Peyer's patch (tissue), 4 donors: ENCODE measurements around the gene RABL6.

ENCODE experiments used
- POLR2A ChIP-seq, 2 donors: fragments of 450-650 bp; IDR thresholded peaks; one replicate each; pipeline ENCODE4 v1.5.1; 2017; ENCODE audit warnings: antibody characterized with exemption in 2 of 2, mild to moderate bottlenecking in 2 of 2, moderate library complexity in 2 of 2
- TF ChIP-seq, protein P1 (sequence below), 6 experiments: fragments of 450-650 bp in 4 of 6; fragments of 200-600 bp in 2 of 6; sonication (generic) in 1 of 6; IDR thresholded peaks; one replicate each; pipeline ENCODE4 v1.5.1; 2017 to 2019; ENCODE audit warnings: antibody characterized with exemption in 6 of 6, mild to moderate bottlenecking in 3 of 6, moderate library complexity in 1 of 6

DNA sequence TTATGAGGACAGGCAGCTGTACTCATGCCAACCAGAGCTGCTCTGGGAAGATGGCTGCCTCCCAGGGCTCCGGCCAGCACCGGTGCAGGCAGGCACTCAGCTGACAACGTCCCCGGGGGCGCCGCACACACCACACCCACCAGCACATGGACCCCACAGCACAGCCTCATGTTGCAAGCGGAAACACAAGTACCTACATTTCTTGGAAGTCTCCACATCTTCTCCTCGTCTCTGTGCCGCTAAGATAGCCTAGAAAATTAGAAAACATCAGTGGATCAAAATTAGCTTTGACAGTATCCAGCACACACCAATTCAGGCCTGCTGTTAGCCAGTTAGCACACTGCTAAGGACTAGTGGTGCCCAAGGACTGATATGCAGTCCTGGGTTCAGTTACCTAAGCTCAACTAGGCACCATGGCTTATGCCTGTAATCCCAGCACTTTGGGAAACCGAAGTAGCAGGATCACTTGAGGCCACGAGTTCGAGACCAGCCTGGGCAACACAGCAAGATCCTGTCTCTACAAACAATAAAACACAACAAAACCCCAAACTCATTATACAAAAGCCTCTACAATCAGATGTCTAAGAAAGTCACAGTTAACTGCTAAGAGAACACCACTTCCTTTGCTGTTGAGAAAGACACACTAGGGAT lies 56.0 kb downstream of the RABL6 start:
- TF ChIP-seq, protein P1, sequence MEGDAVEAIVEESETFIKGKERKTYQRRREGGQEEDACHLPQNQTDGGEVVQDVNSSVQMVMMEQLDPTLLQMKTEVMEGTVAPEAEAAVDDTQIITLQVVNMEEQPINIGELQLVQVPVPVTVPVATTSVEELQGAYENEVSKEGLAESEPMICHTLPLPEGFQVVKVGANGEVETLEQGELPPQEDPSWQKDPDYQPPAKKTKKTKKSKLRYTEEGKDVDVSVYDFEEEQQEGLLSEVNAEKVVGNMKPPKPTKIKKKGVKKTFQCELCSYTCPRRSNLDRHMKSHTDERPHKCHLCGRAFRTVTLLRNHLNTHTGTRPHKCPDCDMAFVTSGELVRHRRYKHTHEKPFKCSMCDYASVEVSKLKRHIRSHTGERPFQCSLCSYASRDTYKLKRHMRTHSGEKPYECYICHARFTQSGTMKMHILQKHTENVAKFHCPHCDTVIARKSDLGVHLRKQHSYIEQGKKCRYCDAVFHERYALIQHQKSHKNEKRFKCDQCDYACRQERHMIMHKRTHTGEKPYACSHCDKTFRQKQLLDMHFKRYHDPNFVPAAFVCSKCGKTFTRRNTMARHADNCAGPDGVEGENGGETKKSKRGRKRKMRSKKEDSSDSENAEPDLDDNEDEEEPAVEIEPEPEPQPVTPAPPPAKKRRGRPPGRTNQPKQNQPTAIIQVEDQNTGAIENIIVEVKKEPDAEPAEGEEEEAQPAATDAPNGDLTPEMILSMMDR (IDR thresholded peaks at IDR 0.05): no peak
- no peak for TF ChIP-seq POLR2A (IDR thresholded peaks at IDR 0.05)
